ENCODE data around the gene LRRC47.
"Not testable (repeated sequence)": the region's sequence is repeated elsewhere in the genome, so short reads cannot be mapped to it uniquely, and the experiment has no call there.

Gene LRRC47

DNA sequence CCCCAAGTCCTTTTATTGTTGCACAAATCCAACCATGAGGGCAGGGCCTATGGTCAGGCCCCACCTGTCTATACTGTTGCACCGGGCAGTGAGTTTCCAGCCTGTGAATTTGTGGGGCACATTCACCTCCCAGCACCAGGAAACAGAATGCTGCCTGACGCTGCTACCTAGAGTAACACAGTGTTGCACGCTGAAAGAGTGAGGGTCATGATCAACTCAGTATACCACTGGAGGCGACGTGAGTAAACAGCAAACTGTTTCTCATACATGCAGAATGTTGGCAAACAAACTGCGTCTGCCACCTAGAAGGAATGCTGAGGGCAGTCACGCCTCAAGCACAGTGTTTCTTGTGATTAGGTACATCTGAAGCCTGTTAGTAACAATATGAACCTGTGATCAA, 13.4 kb upstream of the LRRC47 start:
- in situ Hi-C loops (cut with HindIII; ENCODE audit: low pct_unique_long_range_greater_than_20kb, low sequenced_read_pairs) = no loop called here
- TF ChIP-seq JUND (IDR thresholded peaks at IDR 0.05; ENCODE audit: low read depth) = no peak
- peak in 1 of 2 experiments; percentile 18 for DNase-seq (ENCODE audit: low read depth in 1 of 2, low spot score in 1 of 2)

DNA sequence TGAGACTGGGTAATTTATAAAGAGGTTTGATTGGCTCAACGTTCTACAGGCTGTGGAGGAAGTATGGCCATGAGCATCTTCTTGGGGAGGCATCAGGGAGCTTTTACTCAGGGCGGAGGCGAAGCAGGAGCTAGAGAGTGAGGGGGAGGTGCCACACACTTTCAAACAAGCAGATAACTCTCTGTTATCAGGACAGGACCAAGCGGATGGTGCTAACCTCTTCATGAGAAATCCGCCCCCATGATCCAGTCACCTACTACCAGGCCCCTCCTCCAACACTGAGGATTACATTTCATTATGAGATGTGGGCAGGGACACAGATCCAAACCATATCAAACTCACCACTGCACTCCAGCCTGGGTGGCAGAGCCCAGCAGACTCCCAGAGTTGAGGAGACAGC, 11.5 kb upstream of the LRRC47 start:
- DNase-seq (ENCODE audit: low read depth in 1 of 2, low spot score in 1 of 2) = no peak
- in situ Hi-C loops (cut with HindIII; ENCODE audit: low pct_unique_long_range_greater_than_20kb, low sequenced_read_pairs) = no loop called here
- no peak for TF ChIP-seq JUND (IDR thresholded peaks at IDR 0.05; ENCODE audit: low read depth)

GRCh38 chr1:3805038-3805437, 8.7 kb upstream of the LRRC47 start:
- no peak for DNase-seq (ENCODE audit: low read depth in 1 of 2, low spot score in 1 of 2)
- no peak for TF ChIP-seq JUND (IDR thresholded peaks at IDR 0.05; ENCODE audit: low read depth)
- in situ Hi-C loops (cut with HindIII; ENCODE audit: low pct_unique_long_range_greater_than_20kb, low sequenced_read_pairs) = no loop called here

DNA sequence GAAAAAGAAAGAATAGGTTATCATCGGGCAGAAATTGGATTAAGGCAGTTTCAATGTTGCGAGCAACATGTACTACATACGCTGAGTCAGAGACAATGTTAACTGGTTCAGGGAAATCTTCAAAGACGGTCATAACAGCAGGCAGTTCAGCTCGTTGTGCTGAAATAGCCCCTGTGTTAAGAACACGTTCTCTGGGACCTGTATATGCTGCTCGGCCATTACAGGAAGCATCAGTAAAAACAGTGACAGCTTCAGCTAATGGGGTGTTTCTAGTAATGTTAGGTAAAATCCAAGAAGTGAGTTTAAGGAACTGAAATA, 8.3 kb upstream of the LRRC47 start:
- in situ Hi-C loops (cut with HindIII; ENCODE audit: low pct_unique_long_range_greater_than_20kb, low sequenced_read_pairs); DNase-seq (ENCODE audit: low read depth in 1 of 2, low spot score in 1 of 2): not testable (repeated sequence)

DNA sequence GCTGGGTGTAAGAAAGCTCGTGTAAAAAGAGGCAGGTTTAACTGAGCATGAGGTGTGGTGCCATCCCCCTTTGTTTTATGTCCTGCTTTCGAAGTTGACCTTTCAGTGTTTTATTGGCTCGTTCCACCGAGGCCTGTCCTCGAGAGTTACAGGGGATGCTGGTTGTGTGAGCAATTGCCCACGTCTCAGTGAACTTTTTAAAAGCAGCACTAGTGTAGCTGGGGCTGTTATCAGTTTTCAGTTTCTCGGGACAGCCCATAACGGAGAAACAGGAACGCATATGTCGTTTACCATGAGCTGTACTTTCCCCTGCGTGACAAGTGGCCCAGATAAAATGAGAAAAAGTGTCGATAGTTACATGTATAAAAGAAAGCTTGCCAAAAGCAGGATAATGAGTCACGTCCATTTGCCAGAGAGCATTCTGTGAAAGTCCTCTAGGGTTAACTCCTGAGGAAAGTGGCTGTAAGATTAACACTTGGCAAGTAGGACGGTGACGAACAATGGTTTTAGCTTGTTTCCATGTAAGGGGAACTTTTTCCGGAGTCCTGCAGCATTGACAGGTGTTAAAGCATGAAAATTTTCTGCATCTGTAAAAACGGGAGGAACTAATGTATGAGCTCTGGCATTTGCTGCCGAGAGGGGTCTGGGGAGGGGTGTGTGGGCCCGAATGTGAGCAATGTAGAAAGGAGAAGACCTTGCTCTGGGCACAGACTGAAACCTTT, 7.8 kb upstream of the LRRC47 start:
- DNase-seq (ENCODE audit: low read depth in 1 of 2, low spot score in 1 of 2) = no peak
- in situ Hi-C loops (cut with HindIII; ENCODE audit: low pct_unique_long_range_greater_than_20kb, low sequenced_read_pairs) = no loop called here
- TF ChIP-seq JUND (IDR thresholded peaks at IDR 0.05; ENCODE audit: low read depth) = no peak

DNA sequence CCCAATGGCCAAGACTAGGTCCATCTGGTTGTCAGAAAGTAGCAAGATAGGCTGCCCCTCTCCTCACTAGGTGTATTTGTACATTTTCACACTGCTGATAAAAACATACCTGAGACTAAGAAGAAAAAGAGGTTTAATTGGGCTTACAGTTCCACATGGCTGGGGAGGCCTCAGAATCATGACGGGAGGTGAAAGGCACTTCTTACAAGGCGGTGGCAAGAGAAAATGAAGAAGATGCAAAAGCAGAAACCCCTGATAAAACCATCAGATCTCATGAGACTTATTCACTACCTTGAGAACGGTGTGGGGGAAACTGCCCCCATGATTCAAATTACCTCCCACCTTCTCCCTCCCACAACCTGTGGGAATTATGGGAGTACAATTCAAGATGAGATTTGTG, 4.5 kb upstream of the LRRC47 start:
- DNase-seq (ENCODE audit: low read depth in 1 of 2, low spot score in 1 of 2); in situ Hi-C loops (cut with HindIII; ENCODE audit: low pct_unique_long_range_greater_than_20kb, low sequenced_read_pairs): not testable (repeated sequence)

DNA sequence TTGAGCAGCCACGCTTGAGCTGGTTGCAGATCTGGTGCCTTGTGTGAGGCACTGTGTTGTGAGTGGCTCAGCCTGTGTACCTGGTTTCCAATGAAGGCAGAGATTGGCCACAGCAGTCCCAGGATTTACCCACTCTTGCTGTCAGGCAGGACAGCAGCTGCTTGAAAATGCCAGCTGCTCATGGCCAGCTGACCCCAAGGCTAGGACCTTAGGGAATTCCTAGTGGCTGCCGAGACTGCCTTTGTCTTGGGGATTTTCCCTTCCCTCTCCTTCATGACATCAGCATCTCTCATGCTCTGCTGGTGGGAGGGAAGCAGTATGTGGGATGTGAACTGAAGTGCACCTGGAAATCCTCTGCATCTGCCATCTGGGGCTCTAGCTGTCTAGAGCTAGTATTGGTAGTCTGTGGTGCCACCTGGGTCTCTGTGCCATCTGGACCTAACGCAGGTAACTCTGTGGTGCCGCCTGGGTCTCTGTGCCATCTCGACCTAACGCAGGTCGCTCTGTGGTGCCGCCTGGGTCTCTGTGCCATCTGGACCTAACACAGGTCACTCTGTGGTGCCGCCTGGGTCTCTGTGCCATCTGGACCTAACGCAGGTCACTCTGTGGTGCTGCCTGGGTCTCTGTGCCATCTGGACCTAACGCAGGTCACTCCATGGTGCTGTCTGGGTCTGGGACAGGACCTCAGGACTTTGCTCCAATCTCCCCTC, 3.8 kb upstream of the LRRC47 start:
- in situ Hi-C loops (cut with HindIII; ENCODE audit: low pct_unique_long_range_greater_than_20kb, low sequenced_read_pairs) = no loop called here
- peak in 1 of 2 experiments; percentile 27 for DNase-seq (ENCODE audit: low read depth in 1 of 2, low spot score in 1 of 2)
- no peak for TF ChIP-seq JUND (IDR thresholded peaks at IDR 0.05; ENCODE audit: low read depth)

DNA sequence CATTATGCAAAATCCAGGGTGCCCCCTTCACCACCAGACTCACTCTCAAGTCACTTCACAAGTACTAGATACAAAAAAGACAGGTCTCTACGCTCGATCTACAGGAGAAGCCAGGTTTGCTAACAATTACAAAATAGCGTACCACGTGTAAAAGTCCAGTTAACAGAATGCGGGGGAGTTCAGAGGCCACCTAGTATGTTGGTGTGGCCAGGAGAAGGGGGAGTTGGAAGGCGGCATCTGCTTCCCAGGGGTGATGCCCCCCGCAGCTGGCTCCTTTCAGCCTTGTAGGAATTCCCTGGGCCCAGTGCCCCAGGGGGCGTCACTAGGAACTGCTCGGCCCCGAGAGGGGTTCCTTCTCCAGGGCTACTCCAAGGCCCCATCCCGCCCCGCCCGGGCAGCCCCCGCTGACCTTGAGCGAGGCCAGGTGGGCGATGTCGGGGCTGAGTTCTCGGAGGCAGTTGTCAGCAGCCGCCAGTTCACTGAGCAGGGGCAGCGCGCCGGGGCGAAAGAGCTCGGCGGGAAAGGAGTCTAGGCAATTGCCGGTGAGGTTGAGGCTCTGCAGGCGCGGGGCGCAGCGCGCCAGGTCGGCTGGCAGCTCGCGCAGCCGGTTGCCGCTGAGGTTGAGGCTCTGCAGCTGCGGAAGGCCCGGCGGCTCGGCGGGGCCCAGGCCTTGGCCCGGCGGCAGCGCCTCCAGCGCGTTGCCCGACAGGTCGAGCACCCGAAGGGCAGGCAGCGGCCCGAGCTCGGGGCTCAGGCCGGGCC, 664 bp downstream of the LRRC47 start:
- TF ChIP-seq JUND (IDR thresholded peaks at IDR 0.05; ENCODE audit: low read depth) = no peak
- DNase-seq (ENCODE audit: low read depth in 1 of 2, low spot score in 1 of 2) = no peak
- in situ Hi-C loops (cut with HindIII; ENCODE audit: low pct_unique_long_range_greater_than_20kb, low sequenced_read_pairs) = no loop called here

- in situ Hi-C loops (cut with HindIII; ENCODE audit: low pct_unique_long_range_greater_than_20kb, low sequenced_read_pairs) = no loop called here
- TF ChIP-seq JUND (IDR thresholded peaks at IDR 0.05; ENCODE audit: low read depth) = no peak
- no peak for DNase-seq (ENCODE audit: low read depth in 1 of 2, low spot score in 1 of 2)
Observed at GRCh38 chr1:3790952-3791351, 5.3 kb downstream of the LRRC47 start.

- no peak for TF ChIP-seq JUND (IDR thresholded peaks at IDR 0.05; ENCODE audit: low read depth)
- in situ Hi-C loops (cut with HindIII; ENCODE audit: low pct_unique_long_range_greater_than_20kb, low sequenced_read_pairs) = no loop called here
- DNase-seq (ENCODE audit: low read depth in 1 of 2, low spot score in 1 of 2) = no peak
Observed at GRCh38 chr1:3790500-3790923, 5.8 kb downstream of the LRRC47 start.

- no peak for TF ChIP-seq JUND (IDR thresholded peaks at IDR 0.05; ENCODE audit: low read depth)
Observed at GRCh38 chr1:3789421-3790300, 6.6 kb downstream of the LRRC47 start.

DNA sequence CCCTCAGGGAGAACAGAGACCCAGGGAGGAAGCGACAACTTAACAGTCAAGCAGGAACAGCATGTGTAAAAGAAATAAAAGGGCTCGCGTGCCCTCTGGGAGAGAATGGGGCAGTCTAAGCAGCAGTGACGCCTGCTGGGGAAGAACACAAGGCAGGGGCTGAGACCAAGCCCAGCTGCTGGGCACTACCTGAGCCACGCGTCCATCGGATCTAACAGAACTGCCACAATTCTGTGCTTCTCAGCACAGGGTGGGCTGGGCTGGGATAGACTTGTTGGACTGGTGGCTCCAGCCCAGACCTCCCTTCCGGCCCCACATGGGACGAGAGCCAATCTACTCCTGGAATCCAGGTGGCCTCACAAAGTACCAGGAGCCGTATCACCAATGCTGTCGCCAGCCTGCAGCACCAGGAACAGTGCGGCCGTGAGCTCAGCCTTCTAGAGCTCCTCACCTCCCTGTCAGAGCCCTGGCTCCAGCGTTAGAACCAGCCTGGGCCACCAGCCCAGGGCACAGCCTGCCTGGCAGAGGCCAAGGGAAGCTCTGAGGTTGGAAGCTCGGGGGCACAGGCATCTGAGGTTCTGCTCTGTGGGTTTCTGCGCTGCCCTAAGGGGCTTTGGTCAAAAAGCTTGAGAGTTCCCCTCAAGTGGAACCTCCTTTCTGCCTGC, 7.4 kb downstream of the LRRC47 start:
- no peak for DNase-seq (ENCODE audit: low read depth in 1 of 2, low spot score in 1 of 2)
- in situ Hi-C loops (cut with HindIII; ENCODE audit: low pct_unique_long_range_greater_than_20kb, low sequenced_read_pairs) = no loop called here
- no peak for TF ChIP-seq JUND (IDR thresholded peaks at IDR 0.05; ENCODE audit: low read depth)

More at GRCh38 chr1:3789421-3790300, 6.6 kb downstream of the LRRC47 start:
- in situ Hi-C loops (cut with HindIII; ENCODE audit: low pct_unique_long_range_greater_than_20kb, low sequenced_read_pairs) = no loop called here
- DNase-seq (ENCODE audit: low read depth in 1 of 2, low spot score in 1 of 2) = no peak
